HT-29 (cell line): Measurements from ENCODE around the gene RFLNA. TPM values are rescaled to one million over a fixed set of nuclear protein-coding genes. Genes with fewer than 3 reads are reported as not detected.
"Not testable (repeated sequence)": the region's sequence is repeated elsewhere in the genome, so short reads cannot be mapped to it uniquely, and the experiment has no call there.

ENCODE experiments used
- DNase-seq: peaks from one replicate; pipeline ENCODE4 v3.0.0-alpha.2; 2015; ENCODE audit warnings: low spot score
- total RNA-seq: library from RNA; depleted of rRNA; stranded (reverse); fragments of >200 nt; shearing (Covaris generic); gene quantifications from 2 replicates; pipeline ENCODE4 v1.2.3, GENCODE V29; 2014

The RFLNA gene
- total RNA-seq, 1 experiment from 2014 or later = not detected

DNA sequence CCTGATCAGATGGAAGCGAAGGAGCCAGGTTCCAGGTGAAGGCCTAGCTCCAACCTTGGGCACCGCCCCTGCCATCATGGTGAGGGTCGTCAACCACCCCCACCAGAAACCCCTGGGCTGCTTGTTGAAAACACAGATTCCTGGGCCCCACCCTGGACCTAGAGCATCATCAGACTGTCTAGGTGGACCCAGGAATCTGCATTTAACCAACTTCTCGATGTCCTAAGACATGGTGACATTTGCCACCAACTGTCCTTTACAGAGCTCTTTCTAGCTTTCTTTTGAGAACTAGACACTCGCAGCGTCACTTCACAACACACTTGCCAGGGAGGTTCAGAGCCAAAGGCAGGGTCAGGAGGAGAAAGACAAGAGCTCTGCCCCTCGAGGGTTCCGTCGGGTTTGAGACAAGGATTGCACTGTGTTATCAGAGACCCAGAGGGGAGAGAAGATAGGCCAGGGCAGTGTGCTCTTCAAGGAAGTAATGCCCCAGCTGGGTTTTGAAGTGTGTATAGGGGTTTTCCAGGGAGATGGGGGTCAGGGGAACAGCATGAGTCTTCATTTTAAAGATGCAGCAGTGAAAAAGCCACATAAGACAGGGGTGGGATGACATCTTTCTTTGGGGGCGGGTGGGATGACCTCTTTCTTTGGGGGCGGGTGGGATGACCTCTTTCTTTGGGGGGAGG is 24.6 kb downstream of the RFLNA start:
- no peak for DNase-seq

DNA sequence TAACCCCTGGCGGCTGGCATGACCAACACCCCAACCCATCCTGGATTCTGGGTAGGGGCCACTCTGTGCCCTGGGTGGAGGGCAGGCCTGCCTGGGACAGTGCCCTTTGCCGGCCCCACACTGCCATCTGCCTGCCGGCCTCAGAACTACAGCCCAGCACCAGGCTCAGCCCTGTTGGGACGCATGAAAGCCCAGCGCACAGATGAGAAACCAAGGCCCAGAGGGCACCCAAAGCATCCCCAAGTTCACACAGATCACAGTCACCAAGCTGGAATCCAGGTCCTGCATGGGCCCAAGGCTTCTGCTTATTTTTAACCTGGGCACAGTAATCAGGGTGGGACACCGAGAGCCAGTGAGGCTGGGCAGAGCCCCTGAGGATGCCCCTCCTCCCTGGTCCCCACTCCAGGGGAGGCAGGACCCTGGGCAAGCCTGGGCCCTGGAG is 26.2 kb downstream of the RFLNA start:
- peak; percentile 62 for DNase-seq

DNA sequence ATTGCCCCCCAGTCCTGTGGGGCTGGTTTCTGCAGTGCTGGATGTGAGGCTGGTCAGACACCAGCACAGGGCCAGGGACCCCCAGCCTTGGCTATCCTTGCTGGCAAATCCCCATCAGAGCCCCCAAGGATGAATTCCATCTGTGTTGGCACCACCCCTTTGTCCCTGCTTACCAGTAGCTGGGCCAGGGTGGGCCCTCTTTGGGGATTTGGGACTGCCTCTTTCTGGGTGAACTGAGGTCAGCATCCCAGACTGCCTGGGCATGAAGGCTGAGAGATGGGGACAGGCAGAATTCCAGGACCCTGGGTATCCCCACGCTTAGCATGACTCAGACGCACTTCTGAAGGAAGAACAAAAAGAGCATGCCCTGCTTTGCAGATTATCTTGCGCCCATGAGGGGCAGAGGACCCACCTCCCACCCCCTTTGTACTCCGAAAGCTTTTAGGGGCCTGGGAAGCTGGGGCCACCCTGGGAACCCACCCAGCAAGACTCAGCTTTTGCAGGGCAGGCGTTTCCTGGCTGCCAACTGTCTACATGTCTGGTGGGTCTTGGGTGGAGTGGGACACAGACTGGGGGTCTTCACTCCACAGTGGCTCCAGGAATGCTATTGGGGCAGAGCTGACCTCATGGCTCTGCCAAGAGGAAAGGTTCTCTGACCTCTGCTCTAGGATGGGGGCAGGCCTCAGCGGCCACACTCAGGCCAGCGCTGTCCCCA is 26.8 kb downstream of the RFLNA start:
- DNase-seq = no peak

DNA sequence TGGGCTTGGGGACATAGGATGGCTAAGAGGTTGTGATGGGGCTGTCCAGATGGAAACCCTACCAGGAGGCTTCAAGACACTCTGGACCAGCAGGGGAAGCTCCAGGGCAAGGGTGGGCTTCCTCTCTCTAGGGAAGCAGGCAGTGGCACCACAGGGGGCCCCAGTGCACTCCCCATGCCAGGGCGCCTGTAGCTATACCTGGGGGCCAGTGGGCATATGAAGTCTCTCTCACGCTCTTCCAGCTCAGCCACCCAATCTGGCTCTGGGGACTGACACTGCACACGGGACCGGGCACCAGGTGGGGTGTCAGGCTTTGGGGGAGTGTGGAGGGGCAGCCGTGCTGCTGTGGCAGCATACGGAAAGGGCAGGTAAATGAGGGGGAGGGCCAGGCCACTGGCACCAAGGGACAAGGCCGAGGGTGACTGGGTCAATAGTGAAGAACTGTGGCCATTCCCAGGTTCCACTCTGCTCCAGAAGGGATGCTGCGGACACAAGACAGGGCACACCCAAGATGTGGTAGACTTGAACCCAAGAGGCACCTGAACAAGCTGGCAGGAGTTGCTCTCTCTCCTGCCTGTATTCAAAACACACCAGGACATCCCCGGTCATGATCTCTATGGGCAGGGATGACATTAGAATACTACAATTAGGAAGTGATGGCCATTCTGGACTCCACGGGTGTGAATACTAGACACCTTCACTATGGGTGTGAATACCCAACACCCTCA is 27.5 kb downstream of the RFLNA start:
- no peak for DNase-seq

DNA sequence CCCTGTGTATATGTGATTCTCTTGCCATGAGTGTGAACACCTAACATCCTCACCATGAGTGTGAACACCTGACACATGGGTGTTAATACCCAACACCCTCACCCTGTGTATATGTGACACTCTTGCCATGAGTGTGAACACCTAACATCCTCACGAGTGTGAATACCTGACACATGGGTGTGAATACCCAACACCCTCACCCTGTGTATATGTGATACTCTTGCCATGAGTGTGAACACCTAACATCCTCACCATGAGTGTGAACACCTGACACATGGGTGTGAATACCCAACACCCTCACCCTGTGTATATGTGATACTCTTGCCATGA is 28.1 kb downstream of the RFLNA start:
- DNase-seq = not testable (repeated sequence)

DNA sequence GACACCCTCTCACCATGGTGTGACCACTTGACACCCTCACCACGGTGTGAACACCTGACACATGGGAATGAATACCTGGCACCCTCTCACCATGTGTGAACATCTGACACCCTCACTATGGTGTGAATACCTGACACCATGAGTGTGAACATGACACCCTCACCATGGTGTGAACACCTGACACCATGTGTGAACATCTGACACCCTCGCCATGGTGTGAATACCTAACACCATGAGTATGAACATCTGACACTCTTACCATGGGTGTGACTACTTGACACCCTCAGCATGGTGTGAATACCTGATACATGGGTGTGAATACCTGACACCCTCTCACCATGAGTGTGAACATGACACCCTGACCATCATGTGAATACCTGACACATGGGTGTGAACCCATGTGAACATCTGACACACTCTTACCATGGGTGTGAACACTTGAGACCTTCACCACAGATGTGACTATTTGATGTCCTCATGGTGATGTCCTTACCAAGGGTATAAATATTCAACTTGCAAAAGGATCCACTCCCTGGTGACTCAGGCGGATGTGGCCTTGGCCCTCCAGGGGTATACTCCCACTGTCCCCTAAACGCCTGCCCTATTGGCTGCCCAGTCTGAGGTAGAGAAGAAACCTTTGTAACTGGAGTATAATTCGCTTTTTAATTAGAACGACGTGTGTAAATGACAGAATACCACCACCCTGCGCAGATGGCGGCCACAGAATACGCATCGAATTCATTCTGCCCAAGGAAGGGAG is 29.1 kb downstream of the RFLNA start:
- DNase-seq = no peak

DNA sequence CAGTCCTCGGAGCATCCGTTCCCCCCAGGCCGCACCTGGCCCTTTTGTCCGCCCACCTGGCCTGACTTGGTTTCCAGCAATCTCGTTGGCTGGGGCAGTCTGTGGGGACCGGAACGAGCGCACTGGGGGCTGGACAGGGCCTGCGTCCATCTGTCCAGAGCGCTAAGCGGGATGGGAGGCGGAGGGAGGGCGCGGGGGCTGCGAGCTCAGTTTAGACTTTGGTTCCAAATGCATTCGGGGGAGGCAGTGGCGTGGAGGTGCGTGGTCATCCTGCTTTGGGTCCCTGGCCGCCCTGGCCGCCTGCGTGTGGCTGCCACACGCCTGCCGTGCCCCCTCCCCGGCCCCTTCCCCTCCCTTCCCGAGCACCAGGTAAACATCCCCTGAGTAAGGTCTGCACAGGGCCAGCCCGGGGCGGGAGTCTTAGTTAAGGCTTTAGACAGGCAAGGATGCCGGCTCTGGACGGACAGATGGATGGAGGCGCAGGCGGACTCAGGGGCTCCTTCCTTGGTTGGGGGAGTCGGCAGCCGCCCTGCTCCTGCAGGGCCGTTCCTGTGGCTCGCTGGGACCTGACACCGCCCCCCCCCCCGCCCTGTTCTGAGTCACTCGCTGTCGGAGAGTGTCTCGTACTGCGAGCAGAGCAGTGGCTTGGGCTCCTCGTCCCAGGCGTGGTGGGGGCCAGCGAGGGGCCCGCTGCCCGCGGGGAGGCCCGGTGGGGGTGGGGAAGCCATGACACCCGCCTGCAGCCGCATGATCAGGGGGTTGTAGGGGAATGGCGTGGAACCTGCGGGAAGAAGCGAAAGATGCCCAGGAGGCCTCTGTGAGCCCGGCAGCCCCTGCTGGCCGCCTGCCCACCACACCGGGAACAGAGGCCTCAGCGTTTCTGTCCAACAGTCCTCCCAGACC is 30.2 kb downstream of the RFLNA start:
- DNase-seq = no peak

DNA sequence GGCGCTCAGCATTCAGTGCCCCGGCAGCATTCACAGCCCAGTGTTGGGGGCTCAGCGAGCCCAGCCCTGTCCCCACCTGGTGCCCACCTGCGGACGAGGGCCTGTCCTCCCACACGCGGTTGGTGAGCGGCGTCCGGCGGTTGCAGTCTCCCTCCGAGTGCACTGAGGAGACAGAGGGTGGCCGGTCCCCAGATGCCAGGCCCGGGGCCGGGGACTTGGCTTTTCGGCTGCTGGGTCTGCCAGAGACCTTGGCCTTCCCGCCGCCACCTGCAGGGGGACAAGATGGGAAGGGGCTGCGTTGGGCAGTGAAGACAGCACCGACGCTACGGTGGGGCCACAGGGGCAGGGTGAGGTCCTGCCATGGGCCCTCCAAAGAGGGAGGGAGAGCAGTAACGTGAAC is 31.2 kb downstream of the RFLNA start:
- no peak for DNase-seq

DNA sequence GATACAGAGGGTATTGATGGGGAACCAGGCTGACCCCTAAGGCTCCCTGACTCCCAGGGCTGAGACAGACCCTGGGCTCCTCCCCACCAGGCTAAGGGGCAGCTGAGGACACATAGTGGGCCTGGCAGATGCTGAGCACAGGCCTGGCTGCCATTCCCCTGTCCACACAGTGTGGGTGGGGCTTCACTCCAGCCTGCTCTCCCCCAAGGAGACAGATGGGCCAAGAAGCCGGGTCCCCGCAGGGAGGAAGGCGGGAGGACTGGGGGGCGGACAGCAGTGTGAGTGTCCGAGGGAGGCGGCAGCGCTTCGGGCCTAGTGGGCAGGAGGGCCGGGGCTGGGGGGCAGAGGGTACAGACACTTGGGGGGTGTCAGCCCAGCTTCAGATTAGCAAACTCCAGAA is 32.0 kb downstream of the RFLNA start:
- no peak for DNase-seq

DNA sequence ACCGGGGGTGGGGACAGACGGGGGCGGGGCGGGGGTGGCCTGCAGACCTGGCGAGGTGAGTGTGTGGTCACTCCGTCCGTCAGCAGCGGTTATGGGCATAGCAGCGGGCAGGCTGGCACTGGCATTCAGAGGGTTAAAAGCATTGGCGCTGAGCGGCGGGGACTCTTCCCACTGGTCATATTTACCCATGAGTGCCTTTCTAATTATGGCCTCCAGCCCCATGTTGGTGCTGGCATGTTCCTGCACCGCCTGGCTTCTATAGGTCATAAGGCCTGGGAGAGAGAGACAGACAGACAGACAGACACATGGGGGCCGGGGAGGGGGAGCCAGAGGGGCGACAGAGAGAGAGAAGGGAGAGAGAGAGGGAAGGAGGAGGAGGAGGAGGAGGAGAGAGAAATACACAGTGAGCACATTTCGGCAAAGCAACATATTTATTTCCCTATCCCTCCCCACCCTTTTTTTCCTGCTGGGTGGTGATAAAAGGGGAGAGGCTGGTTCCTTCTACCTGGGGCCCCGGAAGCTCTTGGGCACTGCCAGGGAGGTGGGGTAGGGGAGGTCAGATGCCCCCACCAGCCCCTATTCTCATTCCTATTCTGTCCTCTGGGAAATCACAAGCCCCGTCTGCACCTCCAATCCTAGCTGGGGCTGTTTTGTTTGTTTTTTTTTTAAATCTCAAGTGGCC is 32.6 kb downstream of the RFLNA start:
- no peak for DNase-seq

DNA sequence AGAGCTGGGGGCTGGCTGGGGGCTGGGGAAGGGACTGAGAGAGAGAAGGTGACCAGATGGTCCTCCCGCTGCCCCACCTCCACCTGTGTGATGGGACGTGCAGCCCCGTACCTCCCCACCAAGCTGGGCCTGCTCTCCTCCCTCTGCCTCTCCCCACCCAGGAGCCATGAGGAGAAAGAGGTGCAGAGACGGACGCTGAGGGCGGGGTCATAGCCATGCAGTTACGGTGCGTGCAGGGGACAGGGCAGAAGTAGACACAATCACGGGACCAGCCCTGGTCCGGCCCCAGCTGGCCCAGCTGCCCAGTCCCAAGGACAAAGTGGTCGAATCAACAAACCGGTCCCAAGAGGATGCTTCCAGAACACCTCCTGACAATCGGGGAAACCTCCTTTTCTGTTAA is 33.2 kb downstream of the RFLNA start:
- no peak for DNase-seq

DNA sequence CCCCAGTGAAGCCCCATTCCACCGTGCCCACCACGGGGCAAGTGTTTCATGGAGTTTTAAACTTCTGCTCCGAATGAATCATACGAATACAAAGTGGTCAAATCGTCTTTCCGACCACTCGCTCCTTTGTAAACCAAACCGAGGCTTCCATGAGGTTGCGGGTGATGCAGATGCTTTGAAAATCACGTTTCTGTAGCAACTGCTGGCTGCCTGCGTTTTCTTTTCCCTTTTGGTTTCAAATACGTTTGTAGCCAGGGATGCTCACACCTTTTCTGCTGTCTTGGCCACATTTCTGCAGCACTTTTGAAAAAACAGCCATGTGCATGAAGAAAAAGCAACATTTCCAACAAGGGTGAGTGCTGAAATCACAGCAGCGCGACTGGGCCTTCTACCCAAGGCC is 33.7 kb downstream of the RFLNA start:
- no peak for DNase-seq

DNA sequence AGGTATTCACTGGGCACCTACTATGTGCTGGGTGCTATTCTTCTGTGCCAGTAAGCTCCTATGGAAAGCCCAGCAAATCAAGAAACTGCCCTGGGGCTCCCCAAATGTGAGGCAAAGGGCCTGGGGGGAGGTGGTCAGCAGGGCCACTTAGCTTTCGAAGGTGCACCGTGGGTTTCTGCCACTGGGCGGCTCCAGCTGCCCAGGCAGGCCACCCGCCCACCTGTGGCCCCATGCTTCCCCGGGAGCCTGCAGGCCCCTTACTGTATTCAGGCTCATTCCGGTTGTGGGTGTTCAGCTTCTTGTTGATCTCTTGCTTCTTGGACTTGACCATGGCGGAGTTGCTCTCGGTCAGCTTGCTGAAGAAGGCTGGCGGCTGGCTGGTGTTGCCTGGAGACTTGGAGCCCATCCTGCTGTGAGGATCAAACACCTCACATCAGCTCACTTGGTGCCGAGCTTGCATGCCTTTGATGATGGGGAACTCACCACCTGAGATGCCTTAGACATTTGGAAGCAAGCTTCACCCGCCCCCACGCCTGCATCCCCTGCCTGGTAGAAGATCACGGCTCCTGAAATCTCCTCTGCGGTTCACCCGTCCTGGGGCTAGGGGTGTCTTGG is 37.3 kb downstream of the RFLNA start:
- peak; percentile 25 for DNase-seq

DNA sequence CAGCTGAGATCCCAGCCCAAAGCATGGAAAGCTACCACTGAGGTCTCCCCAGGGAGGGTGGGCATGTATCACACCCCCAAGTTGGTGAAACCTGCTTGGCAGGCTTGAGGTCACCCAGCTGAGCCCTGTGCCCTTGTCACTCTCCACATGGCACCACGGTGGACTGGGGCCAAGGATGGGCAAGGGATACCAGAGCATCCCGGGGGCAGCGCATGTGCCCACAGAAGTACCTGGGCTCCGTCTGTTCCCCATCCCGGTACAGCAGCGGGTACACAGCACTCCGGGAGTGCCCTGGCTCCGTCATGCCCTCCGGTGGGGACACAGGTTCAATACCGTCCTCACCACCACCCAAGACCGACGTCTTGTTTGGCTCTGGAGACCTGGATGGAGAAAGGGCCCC is 38.0 kb downstream of the RFLNA start:
- no peak for DNase-seq

DNA sequence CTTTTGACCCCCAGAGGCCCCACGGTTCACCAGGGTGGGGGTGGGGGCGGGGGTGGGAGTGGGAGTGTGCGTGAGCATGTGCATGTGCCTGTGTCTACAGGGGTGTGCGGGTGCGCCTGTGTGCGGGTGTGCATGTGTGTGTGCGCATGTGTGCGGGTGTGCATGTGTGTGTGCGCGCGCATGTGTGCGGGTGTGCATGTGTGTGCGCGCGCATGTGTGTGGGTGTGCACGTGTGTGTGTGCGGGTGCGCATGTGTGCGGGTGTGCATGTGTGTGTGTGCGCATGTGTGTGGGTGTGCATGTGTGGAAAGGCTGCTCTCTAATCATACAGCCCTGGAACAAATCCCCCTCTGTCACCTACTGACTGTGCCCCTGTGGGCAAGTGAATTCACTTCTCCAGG is 38.8 kb downstream of the RFLNA start:
- no peak for DNase-seq

DNA sequence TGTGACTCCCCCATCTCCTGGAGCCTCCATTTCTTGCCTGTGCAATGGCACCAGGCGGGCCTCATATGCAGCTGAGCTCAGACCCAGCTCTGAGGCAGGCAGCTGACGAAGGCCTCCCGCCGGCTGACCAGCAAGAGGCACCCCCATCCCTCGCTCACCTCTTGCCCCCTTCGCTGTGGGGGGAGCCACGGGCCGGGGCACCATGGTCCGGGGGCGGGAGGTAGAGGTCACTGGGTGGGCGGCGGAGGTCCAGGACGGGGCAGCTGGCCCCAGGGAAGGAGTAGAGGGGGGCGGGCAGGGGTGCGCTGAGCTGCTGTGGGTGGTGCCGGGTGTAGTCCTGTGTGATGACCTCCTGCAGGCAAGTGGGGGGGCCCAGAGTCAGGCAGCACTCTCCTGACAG is 39.4 kb downstream of the RFLNA start:
- no peak for DNase-seq

DNA sequence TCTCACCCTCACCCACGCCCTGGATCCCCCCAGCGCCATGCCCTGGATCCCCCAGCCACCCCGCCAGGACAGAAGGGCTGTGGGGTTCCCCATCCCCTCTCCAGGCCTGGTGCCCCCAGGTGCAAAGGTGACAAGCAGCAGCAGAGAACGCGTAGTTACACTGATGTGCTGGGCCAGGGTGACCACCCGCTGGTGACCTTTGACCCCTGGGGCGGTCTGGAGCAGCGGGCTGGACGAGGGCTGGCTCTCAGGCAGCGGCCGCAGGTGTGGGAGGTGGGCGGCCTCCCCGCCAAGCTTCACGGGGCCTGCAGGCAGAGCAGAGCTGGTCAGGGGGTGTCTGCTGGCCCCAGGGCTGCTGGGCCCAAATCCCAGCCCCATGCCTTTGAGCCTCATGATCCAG is 40.1 kb downstream of the RFLNA start:
- DNase-seq = no peak

DNA sequence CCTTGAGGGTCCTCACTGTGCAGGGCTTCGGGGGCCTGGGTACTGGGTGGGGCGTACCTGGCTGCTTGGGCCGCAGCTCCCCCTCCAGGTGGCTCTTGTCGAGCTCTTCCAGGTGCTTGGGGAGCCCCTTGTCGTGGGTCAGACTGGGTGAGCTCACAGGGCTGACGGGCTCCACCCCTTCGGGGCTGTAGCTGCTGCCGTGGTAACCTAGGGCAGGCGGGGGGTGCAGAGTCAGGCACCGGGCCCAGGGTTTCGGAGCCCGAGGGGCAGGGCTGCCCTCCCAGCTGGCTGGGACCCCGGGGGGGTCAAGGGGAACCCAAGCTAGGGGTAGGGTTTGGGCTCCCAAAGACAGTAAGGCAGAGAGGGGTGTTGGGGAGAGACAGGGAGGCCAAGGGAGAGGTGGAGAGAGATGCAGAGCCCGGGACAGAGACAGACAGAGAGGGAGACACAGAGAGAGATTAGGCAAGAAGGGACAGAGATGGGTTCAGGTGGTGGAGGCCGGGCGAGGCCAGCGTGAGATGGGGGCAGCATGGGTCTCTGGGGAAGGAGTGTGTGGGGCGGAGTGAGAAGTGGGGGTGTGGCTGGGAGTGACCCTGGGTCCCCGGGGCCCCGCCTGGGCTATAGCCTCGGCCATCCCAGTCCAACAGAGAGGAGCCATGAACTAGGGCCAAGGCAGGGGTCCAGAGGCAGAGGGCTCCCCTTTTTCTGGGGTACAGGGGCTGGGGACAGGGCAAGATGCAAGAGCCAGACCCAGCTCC is 40.7 kb downstream of the RFLNA start:
- DNase-seq = no peak

DNA sequence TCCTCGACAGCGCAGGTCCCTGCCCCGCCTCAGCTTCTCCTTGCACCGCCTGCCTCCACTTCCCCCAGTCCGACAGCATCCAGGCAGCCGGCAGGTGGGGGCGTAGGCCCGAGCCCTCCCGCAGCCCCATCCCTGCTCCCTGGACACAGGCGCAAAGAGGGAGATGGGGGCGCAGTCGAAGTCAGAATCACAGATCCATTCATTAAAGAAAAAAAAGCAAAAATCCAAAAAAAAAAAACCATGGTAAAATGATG is 41.2 kb downstream of the RFLNA start:
- no peak for DNase-seq
